SK-N-SH (cell line): ENCODE data around the gene LMNB1. TPM values are rescaled to one million over a fixed set of nuclear protein-coding genes. Genes with fewer than 3 reads are reported as not detected.

Experiments
- CTCF ChIA-PET: fragments of 300-600, 350-600 bp; formaldehyde crosslinking; extraction: SDS; loops from one replicate; lab custom pipeline; 2021; lab: Yijun Ruan, JAX
- POLR2A ChIA-PET: fragments of 350-600 bp; sonication (Branson Sonifier 250); formaldehyde crosslinking; extraction: SDS; loops from one replicate; lab custom pipeline; 2020; ENCODE audit warnings: antibody characterized with exemption, inconsistent platforms; lab: Yijun Ruan, JAX
- DNase-seq: peaks from one replicate; pipeline ENCODE4 v3.0.0; 2012
- H2AFZ ChIP-seq: fragments of 200-600 bp; sonication (generic); 2 replicates; pipeline ENCODE4 v1.8.1; 2016; ENCODE audit warnings: antibody characterized with exemption, mild to moderate bottlenecking, low read depth
- H3F3A ChIP-seq: fragments of 200-600 bp; sonication (generic); replicated peaks from 2 replicates; pipeline ENCODE3; 2016; ENCODE audit warnings: antibody characterized with exemption, mild to moderate bottlenecking; ENCODE audit not compliant: insufficient read depth
- H3K27ac ChIP-seq, 2 experiments: fragments of 200-500 bp in 1 of 2; fragments of 200-600 bp in 1 of 2; sonication (Bioruptor generic) in 1 of 2; sonication (generic), shearing (Covaris generic) in 1 of 2; 2 replicates each; pipeline versions ENCODE4 v1.5.1 to v1.6.1; 2014 to 2016; ENCODE audit warnings: low read depth in 2 of 2, inconsistent platforms in 1 of 2, low read length in 1 of 2, mild to moderate bottlenecking in 1 of 2, mixed read lengths in 1 of 2
- H3K27me3 ChIP-seq: fragments of 200-600 bp; sonication (generic), shearing (Covaris generic); 2 replicates; pipeline ENCODE4 v1.6.1; 2016; ENCODE audit warnings: mixed run types; ENCODE audit not compliant: insufficient read depth
- H3K36me3 ChIP-seq, 2 experiments: fragments of 200-500 bp in 1 of 2; fragments of 200-600 bp in 1 of 2; sonication (Bioruptor generic) in 1 of 2; sonication (generic) in 1 of 2; replicated peaks in 1 of 2; 2 replicates each; pipeline versions ENCODE3 to v1.5.1; 2014 to 2016; ENCODE audit warnings: low read length in 1 of 2, mild to moderate bottlenecking in 1 of 2; ENCODE audit not compliant: insufficient read depth in 2 of 2, control insufficient read depth in 1 of 2
- H3K4me1 ChIP-seq, 2 experiments: fragments of 200-500 bp in 1 of 2; fragments of 200-600 bp in 1 of 2; sonication (Bioruptor generic) in 1 of 2; sonication (generic), shearing (Covaris generic) in 1 of 2; 2 replicates each; pipeline versions ENCODE4 v1.5.1 to v1.6.1; 2014 to 2016; ENCODE audit warnings: low read depth in 1 of 2, low read length in 1 of 2, mixed run types in 1 of 2; ENCODE audit not compliant: insufficient read depth in 2 of 2, control insufficient read depth in 1 of 2
- H3K4me2 ChIP-seq: fragments of 200-600 bp; sonication (generic), shearing (Covaris generic); 2 replicates; pipeline ENCODE4 v1.6.1; 2017; ENCODE audit warnings: mixed run types
- H3K4me3 ChIP-seq, 2 experiments: fragments of 200-500 bp in 1 of 2; fragments of 200-600 bp in 1 of 2; sonication (Bioruptor generic) in 1 of 2; sonication (generic), shearing (Covaris generic) in 1 of 2; 2 replicates each; pipeline versions ENCODE4 v1.5.1 to v1.8.1; 2014 to 2016; ENCODE audit warnings: low read depth in 2 of 2, inconsistent platforms in 1 of 2, low read length in 1 of 2, mild to moderate bottlenecking in 1 of 2, mixed read lengths in 1 of 2, moderate library complexity in 1 of 2
- H3K79me2 ChIP-seq: fragments of 200-600 bp; sonication (generic); 2 replicates; pipeline ENCODE4 v1.8.1; 2017; ENCODE audit warnings: mild to moderate bottlenecking; ENCODE audit not compliant: insufficient read depth
- H3K9ac ChIP-seq: fragments of 200-600 bp; sonication (generic); 2 replicates; pipeline ENCODE4 v1.6.1; 2017; ENCODE audit warnings: mixed run types
- H3K9me2 ChIP-seq: fragments of 200-600 bp; sonication (generic); 2 replicates; pipeline ENCODE4 v1.6.1; 2017; ENCODE audit warnings: mixed run types
- H3K9me3 ChIP-seq: fragments of 200-600 bp; sonication (generic); 2 replicates; pipeline ENCODE4 v1.6.1; 2017; ENCODE audit warnings: mixed run types, mild to moderate bottlenecking, moderate library complexity
- H4K20me1 ChIP-seq: fragments of 200-600 bp; sonication (generic); 2 replicates; pipeline ENCODE4 v1.6.1; 2017; ENCODE audit warnings: mild to moderate bottlenecking, mixed run types; ENCODE audit not compliant: insufficient read depth
- CHD2 ChIP-seq: fragments of 150-350 bp; IDR thresholded peaks from 2 replicates; pipeline ENCODE4 v1.6.1; 2018; ENCODE audit warnings: low read length; ENCODE audit not compliant: partially characterized antibody
- EZH2phosphoT487 ChIP-seq: fragments of 200-600 bp; sonication (generic); IDR thresholded peaks from 2 replicates; pipeline ENCODE4 v1.6.1; 2017; ENCODE audit warnings: low read depth, mixed run types, mild to moderate bottlenecking, antibody characterized with exemption, moderate library complexity, borderline replicate concordance
- FOXM1 ChIP-seq: IDR thresholded peaks from 2 replicates; pipeline ENCODE4 v1.4.0; 2012; ENCODE audit warnings: low read depth, mild to moderate bottlenecking
- GABPA ChIP-seq: IDR thresholded peaks from 2 replicates; pipeline ENCODE4 v1.4.0; 2012; ENCODE audit warnings: low read depth, mild to moderate bottlenecking
- GATA2 ChIP-seq: sonication (generic); formaldehyde crosslinking; IDR thresholded peaks from 2 replicates; pipeline ENCODE4 v1.5.0; 2020; ENCODE audit warnings: mild to moderate bottlenecking, missing genetic modification reagents
- JUND ChIP-seq: IDR thresholded peaks from 2 replicates; pipeline ENCODE4 v1.4.0; 2012
- MEF2A ChIP-seq: IDR thresholded peaks from 2 replicates; pipeline ENCODE4 v1.4.0; 2012; ENCODE audit warnings: low read depth, borderline replicate concordance
- MXI1 ChIP-seq: IDR thresholded peaks from 2 replicates; pipeline ENCODE4 v1.6.1; 2012; ENCODE audit warnings: mild to moderate bottlenecking, low read depth, low read length, improper control_type of control experiment
- POLR2AphosphoS5 ChIP-seq: IDR thresholded peaks from 2 replicates; pipeline ENCODE4 v1.6.1; 2012; ENCODE audit warnings: low read depth, low read length
- RXRA ChIP-seq: IDR thresholded peaks from 2 replicates; pipeline ENCODE4 v1.4.0; 2012; ENCODE audit warnings: low read depth, mild to moderate bottlenecking, borderline replicate concordance
- TAF1 ChIP-seq: IDR thresholded peaks from 2 replicates; pipeline ENCODE4 v1.6.1; 2012; ENCODE audit warnings: low read depth, mild to moderate bottlenecking, low read length, moderate library complexity, borderline replicate concordance
- TEAD4 ChIP-seq: IDR thresholded peaks from 2 replicates; pipeline ENCODE4 v1.4.0; 2012; ENCODE audit warnings: mild to moderate bottlenecking, borderline replicate concordance; ENCODE audit not compliant: insufficient read depth
- YY1 ChIP-seq: IDR thresholded peaks from 2 replicates; pipeline ENCODE4 v1.4.0; 2012; ENCODE audit warnings: low read depth, mild to moderate bottlenecking
- WGBS: methylation state at CpG from one replicate; pipeline ENCODE4 v1.1.6; 2017; ENCODE audit warnings: low lambda C conversion rate; 5-methylcytosine and 5-hydroxymethylcytosine counted together
- polyA plus RNA-seq, 3 experiments: library from polyadenylated mRNA; depleted of rRNA; stranded (reverse); fragments of >200 nt; gene quantifications; 2 replicates each; pipeline ENCODE4 v1.2.3, GENCODE V29; 2012
- TF ChIP-seq, protein P1 (sequence below): IDR thresholded peaks from 2 replicates; pipeline ENCODE4 v1.4.0; 2012; ENCODE audit warnings: low read depth, borderline replicate concordance
- TF ChIP-seq, protein P2 (sequence below): IDR thresholded peaks from 2 replicates; pipeline ENCODE4 v1.4.0; 2012; ENCODE audit warnings: low read depth

Gene LMNB1
- polyA plus RNA-seq, 1 of the 3 experiments (the other 2 are of a cell fraction): 34.9 TPM

DNA sequence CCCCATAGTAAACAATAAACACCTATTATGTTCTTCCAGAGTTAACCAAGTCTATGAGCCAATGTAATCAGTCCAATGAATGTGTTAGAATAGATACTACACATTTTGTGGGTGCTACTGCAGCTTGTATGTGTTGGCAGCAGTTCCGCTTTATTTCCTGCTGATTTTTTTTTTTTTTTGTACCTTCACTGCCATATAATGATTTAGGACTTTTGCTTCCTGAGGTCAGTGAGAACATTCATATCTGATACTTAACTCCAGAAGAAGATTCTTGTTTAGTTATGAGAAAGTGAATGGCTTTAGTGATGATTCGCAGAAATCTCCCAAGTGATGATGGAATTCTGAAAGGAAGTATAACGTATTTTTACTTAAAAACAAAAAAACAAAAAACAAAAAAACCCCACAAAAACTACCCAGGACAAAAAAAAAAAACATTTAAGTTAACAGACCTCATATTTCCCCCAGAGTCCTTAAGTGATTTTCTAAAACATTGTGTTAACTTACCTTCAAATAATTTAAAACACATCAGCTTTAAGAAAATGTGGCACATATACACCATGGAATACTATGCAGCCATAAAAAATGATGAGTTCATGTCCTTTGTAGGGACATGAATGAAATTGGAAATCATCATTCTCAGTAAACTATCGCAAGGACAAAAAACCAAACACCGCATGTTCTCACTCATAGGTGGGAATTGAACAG, 24.7 kb upstream of the LMNB1 start:
- Histone ChIP-seq H3K4me2 (no peak overlapping the region), H3K79me2 (no peaks in the 10 kb centered on the region), H3K4me1 (no peaks in the 10 kb centered on the region), H3K9me3 (no peaks in the 10 kb centered on the region), H3K9me2 (no peaks in the 10 kb centered on the region), H2AFZ (no peak overlapping the region), H3K27me3 (no peaks in the 10 kb centered on the region)
- DNase-seq: no peak
- POLR2A ChIA-PET: no interaction called here
- no peak for TF ChIP-seq MXI1
- TF ChIP-seq, protein P1, sequence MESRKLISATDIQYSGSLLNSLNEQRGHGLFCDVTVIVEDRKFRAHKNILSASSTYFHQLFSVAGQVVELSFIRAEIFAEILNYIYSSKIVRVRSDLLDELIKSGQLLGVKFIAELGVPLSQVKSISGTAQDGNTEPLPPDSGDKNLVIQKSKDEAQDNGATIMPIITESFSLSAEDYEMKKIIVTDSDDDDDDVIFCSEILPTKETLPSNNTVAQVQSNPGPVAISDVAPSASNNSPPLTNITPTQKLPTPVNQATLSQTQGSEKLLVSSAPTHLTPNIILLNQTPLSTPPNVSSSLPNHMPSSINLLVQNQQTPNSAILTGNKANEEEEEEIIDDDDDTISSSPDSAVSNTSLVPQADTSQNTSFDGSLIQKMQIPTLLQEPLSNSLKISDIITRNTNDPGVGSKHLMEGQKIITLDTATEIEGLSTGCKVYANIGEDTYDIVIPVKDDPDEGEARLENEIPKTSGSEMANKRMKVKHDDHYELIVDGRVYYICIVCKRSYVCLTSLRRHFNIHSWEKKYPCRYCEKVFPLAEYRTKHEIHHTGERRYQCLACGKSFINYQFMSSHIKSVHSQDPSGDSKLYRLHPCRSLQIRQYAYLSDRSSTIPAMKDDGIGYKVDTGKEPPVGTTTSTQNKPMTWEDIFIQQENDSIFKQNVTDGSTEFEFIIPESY: no peak
- no peak for TF ChIP-seq FOXM1
- TF ChIP-seq, all 33 proteins: peak for 0
- CTCF ChIA-PET: no interaction called here
- WGBS: 87% methylated on average over 5 of the region's 5 CpGs
- no peaks in the 10 kb centered on the region for H4K20me1 ChIP-seq
- H3K9ac ChIP-seq: no peak overlapping the region
- no peaks in the 10 kb centered on the region for H3F3A ChIP-seq
- H3K27ac ChIP-seq: no peak overlapping the region
- no peaks in the 10 kb centered on the region for H3K36me3 ChIP-seq
- no peak overlapping the region for H3K4me3 ChIP-seq

DNA sequence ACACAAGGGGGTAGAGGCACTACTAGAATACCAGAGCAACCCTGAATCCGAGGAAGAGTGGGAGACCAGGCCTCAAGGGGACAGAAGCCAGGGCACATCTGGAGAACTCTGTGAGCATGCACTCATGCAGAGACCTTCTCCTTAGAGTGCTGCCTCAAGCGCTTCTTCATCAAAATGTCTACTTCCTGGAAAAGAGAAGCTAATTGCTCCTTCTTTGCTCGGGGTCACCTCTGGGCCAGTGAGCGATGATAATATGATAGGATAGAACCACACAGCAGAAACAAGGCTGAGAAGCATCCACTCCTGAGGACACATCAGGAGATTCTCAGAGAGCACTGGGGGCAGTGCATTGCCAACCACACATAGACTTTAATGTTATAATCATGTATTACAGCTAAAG, 23.7 kb upstream of the LMNB1 start:
- CTCF ChIA-PET: no interaction called here
- Histone ChIP-seq H3K4me3 (no peak overlapping the region), H3F3A (no peaks in the 10 kb centered on the region), H3K9me2 (no peaks in the 10 kb centered on the region), H3K4me2 (no peak overlapping the region), H3K9me3 (no peaks in the 10 kb centered on the region), H3K36me3 (no peaks in the 10 kb centered on the region), H3K4me1 (no peaks in the 10 kb centered on the region; a peak in 1 of 4 replicates), H2AFZ (no peak overlapping the region), H3K27ac (no peak overlapping the region), H3K9ac (no peak overlapping the region), H4K20me1 (no peaks in the 10 kb centered on the region), H3K27me3 (no peaks in the 10 kb centered on the region), H3K79me2 (no peaks in the 10 kb centered on the region)
- TF ChIP-seq POLR2AphosphoS5: no peak
- TF ChIP-seq MXI1: no peak
- no peak for TF ChIP-seq EZH2phosphoT487
- no peak for TF ChIP-seq CHD2
- TF ChIP-seq GATA2 (CRISPR knock-in tag): no peak
- WGBS: 54% methylated on average over 3 of the region's 4 CpGs
- POLR2A ChIA-PET: no interaction called here
- DNase-seq: no peak

DNA sequence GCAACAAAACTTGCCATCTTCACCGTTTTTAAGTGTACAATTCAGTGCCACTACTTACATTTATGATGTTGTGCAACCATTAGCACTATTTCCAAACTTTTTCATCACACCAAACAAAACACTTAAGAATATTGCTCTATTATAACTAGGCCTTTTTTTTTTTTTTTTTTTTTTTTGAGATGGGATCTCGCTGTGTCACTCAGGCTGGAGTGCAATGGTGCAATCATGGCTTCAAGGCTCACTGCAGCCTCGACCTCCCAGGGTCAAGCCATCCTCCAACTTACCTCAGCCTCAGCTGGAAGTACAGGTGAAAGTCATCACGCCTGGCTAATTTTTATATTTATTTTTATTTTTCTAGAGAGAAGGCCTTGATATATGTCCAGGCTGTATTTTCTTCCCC, 22.3 kb upstream of the LMNB1 start:
- 64% methylated on average over 4 of the region's 4 CpGs for whole genome bisulfite sequencing
- CTCF ChIA-PET: interaction anchor here (0.9 kb wide), 1 partner anchor 739 kb away, joined by 3 read pairs; no protein-coding TSS in a partner anchor

More for the DNA sequence above, 22.3 kb upstream of the LMNB1 start:
- POLR2A ChIA-PET: no interaction called here
- Histone ChIP-seq H3K4me3 (no peak overlapping the region), H3K4me2 (no peak overlapping the region), H3K4me1 (peaks cover 0 to 3% of the 10 kb centered on the region in 2 experiments; a peak in 2 of 4 replicates), H3K27ac (no peak overlapping the region), H2AFZ (no peak overlapping the region), H3K27me3 (no peaks in the 10 kb centered on the region), H4K20me1 (no peaks in the 10 kb centered on the region), H3F3A (no peaks in the 10 kb centered on the region), H3K36me3 (no peaks in the 10 kb centered on the region), H3K79me2 (no peaks in the 10 kb centered on the region), H3K9me3 (no peaks in the 10 kb centered on the region), H3K9ac (no peak overlapping the region), H3K9me2 (no peaks in the 10 kb centered on the region)
- TF ChIP-seq YY1 (no peak), GABPA (no peak), RXRA (no peak), JUND (no peak), TAF1 (no peak), GATA2 (CRISPR knock-in tag) (no peak), MEF2A (no peak), TEAD4 (no peak)
- TF ChIP-seq, protein P2, sequence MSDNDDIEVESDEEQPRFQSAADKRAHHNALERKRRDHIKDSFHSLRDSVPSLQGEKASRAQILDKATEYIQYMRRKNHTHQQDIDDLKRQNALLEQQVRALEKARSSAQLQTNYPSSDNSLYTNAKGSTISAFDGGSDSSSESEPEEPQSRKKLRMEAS: no peak
- TF ChIP-seq, protein P1: no peak
- DNase-seq: no peak
